ENCODE data around the gene NEDD8. TPM values are rescaled to one million over a fixed set of nuclear protein-coding genes. Genes with fewer than 3 reads are reported as not detected.
"Not testable (repeated sequence)": the region's sequence is repeated elsewhere in the genome, so short reads cannot be mapped to it uniquely, and the experiment has no call there.

NEDD8 gene
- total RNA-seq, 1 donor from 2014 or later = 156 TPM

- no peaks in the 10 kb centered on the region for H3K27me3 Mint-ChIP-seq (ENCODE audit: low read depth)
- peaks cover 5% of the 10 kb centered on the region for H3K36me3 Mint-ChIP-seq
- TF ChIP-seq, protein P1, sequence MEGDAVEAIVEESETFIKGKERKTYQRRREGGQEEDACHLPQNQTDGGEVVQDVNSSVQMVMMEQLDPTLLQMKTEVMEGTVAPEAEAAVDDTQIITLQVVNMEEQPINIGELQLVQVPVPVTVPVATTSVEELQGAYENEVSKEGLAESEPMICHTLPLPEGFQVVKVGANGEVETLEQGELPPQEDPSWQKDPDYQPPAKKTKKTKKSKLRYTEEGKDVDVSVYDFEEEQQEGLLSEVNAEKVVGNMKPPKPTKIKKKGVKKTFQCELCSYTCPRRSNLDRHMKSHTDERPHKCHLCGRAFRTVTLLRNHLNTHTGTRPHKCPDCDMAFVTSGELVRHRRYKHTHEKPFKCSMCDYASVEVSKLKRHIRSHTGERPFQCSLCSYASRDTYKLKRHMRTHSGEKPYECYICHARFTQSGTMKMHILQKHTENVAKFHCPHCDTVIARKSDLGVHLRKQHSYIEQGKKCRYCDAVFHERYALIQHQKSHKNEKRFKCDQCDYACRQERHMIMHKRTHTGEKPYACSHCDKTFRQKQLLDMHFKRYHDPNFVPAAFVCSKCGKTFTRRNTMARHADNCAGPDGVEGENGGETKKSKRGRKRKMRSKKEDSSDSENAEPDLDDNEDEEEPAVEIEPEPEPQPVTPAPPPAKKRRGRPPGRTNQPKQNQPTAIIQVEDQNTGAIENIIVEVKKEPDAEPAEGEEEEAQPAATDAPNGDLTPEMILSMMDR (IDR thresholded peaks at IDR 0.05; ENCODE audit: unreplicated experiment) = no peak
- no peak overlapping the region for H3K4me3 Mint-ChIP-seq
- DNase-seq (ENCODE audit: low spot score in 2 of 2, unreplicated experiment in 2 of 2) = no peak
- H3K4me1 Mint-ChIP-seq = peaks cover 12% of the 10 kb centered on the region
- no peak overlapping the region for H3K27ac Mint-ChIP-seq
- no peaks in the 10 kb centered on the region for H3K9me3 Mint-ChIP-seq
These were observed 12.6 kb downstream of the NEDD8 start for GRCh38 chr14:24219521-24219920.

DNA sequence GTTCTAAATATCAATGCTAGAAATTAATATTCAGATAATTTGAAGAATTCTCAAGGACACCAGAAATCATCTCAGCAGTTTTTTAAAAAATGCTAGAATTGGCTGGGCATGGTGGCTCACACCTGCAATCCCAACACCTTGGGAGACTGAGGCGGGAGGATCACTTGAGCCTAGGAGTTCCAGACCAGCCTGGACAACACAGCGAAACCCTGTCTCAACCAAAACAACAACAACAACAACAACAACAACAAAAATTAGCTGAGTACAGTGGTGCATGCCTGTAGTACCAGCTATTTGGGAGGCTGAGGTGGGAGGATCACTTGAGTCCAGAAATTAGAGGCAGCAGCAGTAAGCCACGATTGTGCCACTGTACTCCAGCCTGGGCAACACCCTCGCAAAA lies 13.1 kb downstream of the NEDD8 start:
- TF ChIP-seq, protein P1 (IDR thresholded peaks at IDR 0.05; ENCODE audit: unreplicated experiment) = no peak
- Mint-ChIP-seq H3K27ac (no peak overlapping the region), H3K36me3 (peaks cover 3% of the 10 kb centered on the region), H3K27me3 (ENCODE audit: low read depth) (no peaks in the 10 kb centered on the region), H3K4me3 (no peak overlapping the region), H3K4me1 (peaks cover 17% of the 10 kb centered on the region), H3K9me3 (no peaks in the 10 kb centered on the region)
- no peak for DNase-seq (ENCODE audit: low spot score in 2 of 2, unreplicated experiment in 2 of 2)

DNA sequence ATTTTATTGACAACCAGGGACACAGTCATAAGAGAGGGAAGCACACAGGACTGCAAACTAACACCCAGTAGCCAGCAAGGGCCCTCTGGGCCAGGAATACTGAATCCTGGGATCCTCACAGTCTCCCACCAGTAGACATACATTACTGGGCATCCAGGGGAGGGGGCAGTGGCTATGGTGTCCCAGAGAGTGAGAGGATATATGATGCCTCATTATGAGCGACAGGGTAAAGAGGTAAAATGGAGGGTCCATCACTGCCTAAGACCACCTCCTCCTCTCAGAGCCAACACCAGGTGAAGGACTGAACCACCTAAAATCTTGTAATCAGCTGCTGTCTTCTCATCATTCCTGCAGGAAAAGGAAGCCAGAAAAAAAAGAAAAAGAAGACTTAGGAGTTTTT lies 15.3 kb downstream of the NEDD8 start:
- peak overlapping the region; percentile 32 for H3K27ac Mint-ChIP-seq
- not testable (repeated sequence) for H3K27me3 Mint-ChIP-seq (ENCODE audit: low read depth); DNase-seq (ENCODE audit: low spot score in 2 of 2, unreplicated experiment in 2 of 2); H3K36me3 Mint-ChIP-seq; H3K4me3 Mint-ChIP-seq; H3K9me3 Mint-ChIP-seq
- peaks cover 30% of the 10 kb centered on the region for H3K4me1 Mint-ChIP-seq

- TF ChIP-seq, protein P1 (IDR thresholded peaks at IDR 0.05; ENCODE audit: unreplicated experiment) = no peak
- no peaks in the 10 kb centered on the region for H3K9me3 Mint-ChIP-seq
These were observed 15.8 kb downstream of the NEDD8 start for GRCh38 chr14:24216345-24216699.

GRCh38 chr14:24215495-24216344 lies 16.4 kb downstream of the NEDD8 start, which contains the start of gene MDP1:
Gene MDP1, minus strand, starts transcription at chr14:24216066. Its CDS starts 111 bp downstream, at chr14:24215955.
- peaks cover 8% of the 10 kb centered on the region for H3K36me3 Mint-ChIP-seq
- peaks cover 35% of the 10 kb centered on the region for H3K4me1 Mint-ChIP-seq
- H3K4me3 Mint-ChIP-seq = peak within 1 kb of the TSS; percentile 91
- TF ChIP-seq, protein P1 (IDR thresholded peaks at IDR 0.05; ENCODE audit: unreplicated experiment) = no peak
- H3K27ac Mint-ChIP-seq = peak within 1 kb of the TSS; percentile 99
- H3K27me3 Mint-ChIP-seq (ENCODE audit: low read depth) = no peaks in the 10 kb centered on the region
- DNase-seq (ENCODE audit: low spot score in 2 of 2, unreplicated experiment in 2 of 2) = peak; percentile 42 to 74
- H3K9me3 Mint-ChIP-seq = no peaks in the 10 kb centered on the region

More at GRCh38 chr14:24216345-24216699, 15.8 kb downstream of the NEDD8 start:
- Mint-ChIP-seq H3K4me1 (peaks cover 35% of the 10 kb centered on the region), H3K4me3 (peak overlapping the region; percentile 91), H3K27ac (peak overlapping the region; percentile 99), H3K36me3 (peaks cover 7% of the 10 kb centered on the region), H3K27me3 (ENCODE audit: low read depth) (no peaks in the 10 kb centered on the region)
- DNase-seq (ENCODE audit: low spot score in 2 of 2, unreplicated experiment in 2 of 2) = no peak

DNA sequence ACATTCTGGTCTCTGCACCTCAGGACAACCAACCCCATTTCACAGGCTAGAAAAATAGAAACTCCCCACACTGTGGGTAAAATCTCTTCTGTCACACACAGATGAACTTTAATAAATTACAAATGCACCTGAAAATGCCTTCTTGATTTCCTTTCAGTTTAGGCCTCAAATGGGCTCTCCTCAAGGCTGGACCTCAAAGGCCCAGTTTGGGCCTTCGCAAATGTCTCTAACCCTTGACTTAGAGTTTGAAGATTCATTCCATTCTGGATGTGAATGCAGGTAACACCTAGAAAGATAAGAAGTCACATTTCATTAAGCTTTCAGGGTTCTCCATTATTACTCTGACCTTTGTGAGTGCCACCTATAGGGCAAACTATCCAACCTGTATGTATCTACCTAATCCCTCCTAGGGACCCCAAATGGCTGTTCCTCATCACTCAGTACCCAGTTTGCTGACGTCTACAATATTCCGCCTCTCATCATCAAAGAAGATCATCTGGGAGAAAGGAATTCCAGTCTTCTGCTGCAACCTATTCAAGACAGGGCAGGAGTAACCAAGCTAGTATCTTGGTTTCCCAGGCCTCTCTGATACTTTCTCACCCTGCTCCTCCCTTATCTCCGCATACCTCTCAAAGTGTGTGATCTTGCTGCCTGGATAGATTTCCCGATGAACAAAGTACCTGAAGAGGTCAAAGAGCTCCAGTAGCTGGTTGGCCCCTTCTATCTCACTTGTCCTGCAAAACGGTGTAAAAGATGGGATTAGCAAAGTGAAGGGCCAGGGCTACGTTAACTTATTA lies 18.1 kb downstream of the NEDD8 start:
- Mint-ChIP-seq H3K27ac (peak overlapping the region; percentile 99), H3K36me3 (peaks cover 16% of the 10 kb centered on the region), H3K27me3 (ENCODE audit: low read depth) (no peaks in the 10 kb centered on the region), H3K9me3 (no peaks in the 10 kb centered on the region), H3K4me1 (peaks cover 35% of the 10 kb centered on the region), H3K4me3 (peak overlapping the region; percentile 78)
- DNase-seq (ENCODE audit: low spot score in 2 of 2, unreplicated experiment in 2 of 2) = no peak
- TF ChIP-seq, protein P1 (IDR thresholded peaks at IDR 0.05; ENCODE audit: unreplicated experiment) = no peak
